Liver (tissue), 3 donors: ENCODE data around the gene ZC3HAV1.
"Not testable (repeated sequence)": the region's sequence is repeated elsewhere in the genome, so short reads cannot be mapped to it uniquely, and the experiment has no call there.

ENCODE experiments used
- ATF3 ChIP-seq: IDR thresholded peaks from 2 replicates; pipeline ENCODE4 v1.6.1; 2016; ENCODE audit warnings: antibody characterized with exemption
- CTCF ChIP-seq: fragments of 150-350 bp; IDR thresholded peaks from 2 replicates; pipeline ENCODE4 v1.5.1; 2017; ENCODE audit warnings: improper control_type of control experiment, low read depth, low read length; ENCODE audit not compliant: missing input control
- EGR1 ChIP-seq, 2 donors: IDR thresholded peaks; 2 replicates each; pipeline ENCODE4 v1.6.1; 2016 to 2018; ENCODE audit warnings: antibody characterized with exemption in 2 of 2, low read depth in 2 of 2
- JUND ChIP-seq, 2 donors: IDR thresholded peaks; 2 replicates each; pipeline ENCODE4 v1.6.1; 2016; ENCODE audit warnings: antibody characterized with exemption in 2 of 2
- RAD21 ChIP-seq, 2 donors: IDR thresholded peaks; 2 replicates each; pipeline ENCODE4 v1.6.1; 2016; ENCODE audit warnings: antibody characterized with exemption in 2 of 2, mild to moderate bottlenecking in 2 of 2
- TAF1 ChIP-seq: conservative IDR thresholded peaks from 2 replicates; pipeline ENCODE4 v1.6.1; 2016; ENCODE audit warnings: antibody characterized with exemption, mild to moderate bottlenecking
- ZBTB33 ChIP-seq: IDR thresholded peaks from 2 replicates; pipeline ENCODE4 v1.6.1; 2016; ENCODE audit warnings: antibody characterized with exemption
- donor health status: healthy.
- donor health status: healthy.

- TF ChIP-seq CTCF; EGR1 (IDR thresholded peaks at IDR 0.05; ENCODE audit: low read depth in 2 of 2); ZBTB33; RAD21 (IDR thresholded peaks at IDR 0.05); ATF3; TAF1; JUND (IDR thresholded peaks at IDR 0.05): not testable (repeated sequence)
Observed at GRCh38 chr7:139054656-139055055, 54.9 kb downstream of the ZC3HAV1 start.
